ENCODE measurements around the gene ATXN10.

- no peak for TF ChIP-seq CTCF (IDR thresholded peaks at IDR 0.05)
- TF ChIP-seq POLR2A (IDR thresholded peaks at IDR 0.05), result no peak
Observed at GRCh38 chr22:45688600-45689080, 17.0 kb downstream of the ATXN10 start.
